Measurements from ENCODE around the gene ATP13A2. TPM values are rescaled to one million over a fixed set of nuclear protein-coding genes. Genes with fewer than 3 reads are reported as not detected.

ATP13A2 gene
- total RNA-seq, 1 experiment from 2014 or later, result 61.3 TPM

DNA sequence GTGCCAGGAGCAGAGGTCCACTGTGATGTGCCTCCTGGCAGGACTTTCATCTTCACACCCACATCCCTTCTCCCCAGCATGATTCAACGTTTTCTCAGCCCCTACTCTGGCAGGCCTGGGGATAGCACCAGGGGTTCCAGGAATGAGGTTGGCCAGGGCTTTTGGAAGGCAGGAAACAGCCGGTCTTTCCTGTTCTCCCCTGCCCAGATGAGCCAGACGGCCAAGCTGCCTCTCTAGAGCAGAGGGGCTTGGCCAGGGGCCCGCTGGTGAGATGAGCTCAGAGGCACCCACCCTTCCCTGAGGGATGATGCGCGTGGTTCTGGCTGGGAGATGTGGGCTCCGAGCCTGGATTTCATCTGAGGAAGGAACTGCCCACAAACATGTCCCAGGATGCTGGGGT, 27.0 kb downstream of the ATP13A2 start:
- Mint-ChIP-seq H3K27ac (ENCODE audit: low read depth, unreplicated experiment) (no peak overlapping the region), H3K27me3 (ENCODE audit: insufficient read depth, unreplicated experiment) (no peaks in the 10 kb centered on the region), H3K4me1 (ENCODE audit: insufficient read depth, unreplicated experiment) (peaks cover 17% of the 10 kb centered on the region), H3K4me3 (ENCODE audit: unreplicated experiment) (no peak overlapping the region), H3K36me3 (ENCODE audit: insufficient read depth, unreplicated experiment) (peaks cover 6% of the 10 kb centered on the region), H3K9me3 (ENCODE audit: unreplicated experiment) (no peaks in the 10 kb centered on the region)
- TF ChIP-seq, protein P1, sequence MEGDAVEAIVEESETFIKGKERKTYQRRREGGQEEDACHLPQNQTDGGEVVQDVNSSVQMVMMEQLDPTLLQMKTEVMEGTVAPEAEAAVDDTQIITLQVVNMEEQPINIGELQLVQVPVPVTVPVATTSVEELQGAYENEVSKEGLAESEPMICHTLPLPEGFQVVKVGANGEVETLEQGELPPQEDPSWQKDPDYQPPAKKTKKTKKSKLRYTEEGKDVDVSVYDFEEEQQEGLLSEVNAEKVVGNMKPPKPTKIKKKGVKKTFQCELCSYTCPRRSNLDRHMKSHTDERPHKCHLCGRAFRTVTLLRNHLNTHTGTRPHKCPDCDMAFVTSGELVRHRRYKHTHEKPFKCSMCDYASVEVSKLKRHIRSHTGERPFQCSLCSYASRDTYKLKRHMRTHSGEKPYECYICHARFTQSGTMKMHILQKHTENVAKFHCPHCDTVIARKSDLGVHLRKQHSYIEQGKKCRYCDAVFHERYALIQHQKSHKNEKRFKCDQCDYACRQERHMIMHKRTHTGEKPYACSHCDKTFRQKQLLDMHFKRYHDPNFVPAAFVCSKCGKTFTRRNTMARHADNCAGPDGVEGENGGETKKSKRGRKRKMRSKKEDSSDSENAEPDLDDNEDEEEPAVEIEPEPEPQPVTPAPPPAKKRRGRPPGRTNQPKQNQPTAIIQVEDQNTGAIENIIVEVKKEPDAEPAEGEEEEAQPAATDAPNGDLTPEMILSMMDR (IDR thresholded peaks at IDR 0.05; ENCODE audit: unreplicated experiment), result no peak
- intact Hi-C loops (cut with micrococcal nuclease), result no loop called here
- no TSS peak for BruUV-seq (replicated peaks)
- ChIA-PET POLR2A (no interaction called here), CTCF (interaction anchor here (1.0 kb wide), 1 partner anchor 61 kb away, joined by 4 read pairs; no protein-coding TSS in a partner anchor)
- DNase-seq (ENCODE audit: unreplicated experiment), result peak; percentile 92

DNA sequence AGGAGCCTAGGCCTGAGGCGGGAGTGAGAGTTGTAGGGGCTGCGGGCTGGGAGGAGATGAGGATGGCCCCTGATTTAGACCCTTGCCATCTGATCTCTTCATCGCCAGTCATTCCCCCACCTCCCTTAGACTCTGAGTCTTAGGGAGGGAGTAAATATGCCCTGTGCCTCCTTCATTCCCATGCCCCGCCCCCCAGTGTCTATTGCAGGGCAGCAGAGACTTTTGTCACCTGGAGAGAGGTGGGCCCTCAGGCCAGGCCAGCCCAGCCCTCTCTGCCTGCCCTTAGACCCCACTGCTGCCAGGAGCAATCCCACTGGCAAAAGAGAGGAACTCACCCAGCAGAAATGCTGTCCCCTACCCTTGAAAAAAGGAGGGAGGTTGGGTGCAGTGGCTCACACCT, 28.1 kb downstream of the ATP13A2 start:
- Mint-ChIP-seq H3K4me1 (ENCODE audit: insufficient read depth, unreplicated experiment) (peaks cover 17% of the 10 kb centered on the region), H3K36me3 (ENCODE audit: insufficient read depth, unreplicated experiment) (peaks cover 6% of the 10 kb centered on the region), H3K4me3 (ENCODE audit: unreplicated experiment) (no peak overlapping the region), H3K9me3 (ENCODE audit: unreplicated experiment) (no peaks in the 10 kb centered on the region), H3K27ac (ENCODE audit: low read depth, unreplicated experiment) (no peak overlapping the region), H3K27me3 (ENCODE audit: insufficient read depth, unreplicated experiment) (no peaks in the 10 kb centered on the region)
- CTCF ChIA-PET, result no interaction called here
- no TSS peak for BruUV-seq (replicated peaks)
- no peak for DNase-seq (ENCODE audit: unreplicated experiment)
- POLR2A ChIA-PET, result no interaction called here
- TF ChIP-seq, protein P1 (IDR thresholded peaks at IDR 0.05; ENCODE audit: unreplicated experiment), result no peak
- intact Hi-C loops (cut with micrococcal nuclease), result no loop called here

DNA sequence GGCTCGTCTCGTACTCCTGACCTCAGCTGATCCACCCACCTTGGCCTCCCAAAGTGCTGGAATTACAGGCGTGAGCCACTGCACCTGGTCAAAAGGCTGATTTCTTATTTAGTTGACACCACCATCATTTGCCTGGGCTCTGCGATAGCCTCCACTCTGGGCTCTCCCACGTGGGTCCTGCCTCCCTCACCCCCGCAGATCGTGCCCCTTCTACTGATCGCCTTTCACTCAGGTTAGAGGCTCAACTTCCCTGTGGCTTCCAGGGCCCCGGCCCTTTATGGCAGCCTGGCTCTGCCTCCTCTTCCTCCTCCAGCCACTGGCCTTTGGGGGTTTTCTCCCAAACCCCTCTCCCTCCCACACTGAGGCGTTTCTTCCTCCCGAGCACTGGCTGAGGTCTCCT, 28.8 kb downstream of the ATP13A2 start:
- H3K9me3 Mint-ChIP-seq (ENCODE audit: unreplicated experiment), result no peaks in the 10 kb centered on the region
- peaks cover 6% of the 10 kb centered on the region for H3K36me3 Mint-ChIP-seq (ENCODE audit: insufficient read depth, unreplicated experiment)
- no peaks in the 10 kb centered on the region for H3K27me3 Mint-ChIP-seq (ENCODE audit: insufficient read depth, unreplicated experiment)
- H3K4me1 Mint-ChIP-seq (ENCODE audit: insufficient read depth, unreplicated experiment), result peaks cover 17% of the 10 kb centered on the region
- CTCF ChIA-PET, result no interaction called here
- DNase-seq (ENCODE audit: unreplicated experiment), result no peak
- TF ChIP-seq, protein P1 (IDR thresholded peaks at IDR 0.05; ENCODE audit: unreplicated experiment), result no peak
- H3K4me3 Mint-ChIP-seq (ENCODE audit: unreplicated experiment), result no peak overlapping the region
- intact Hi-C loops (cut with micrococcal nuclease), result no loop called here
- BruUV-seq (replicated peaks), result no TSS peak
- POLR2A ChIA-PET, result no interaction called here
- no peak overlapping the region for H3K27ac Mint-ChIP-seq (ENCODE audit: low read depth, unreplicated experiment)

DNA sequence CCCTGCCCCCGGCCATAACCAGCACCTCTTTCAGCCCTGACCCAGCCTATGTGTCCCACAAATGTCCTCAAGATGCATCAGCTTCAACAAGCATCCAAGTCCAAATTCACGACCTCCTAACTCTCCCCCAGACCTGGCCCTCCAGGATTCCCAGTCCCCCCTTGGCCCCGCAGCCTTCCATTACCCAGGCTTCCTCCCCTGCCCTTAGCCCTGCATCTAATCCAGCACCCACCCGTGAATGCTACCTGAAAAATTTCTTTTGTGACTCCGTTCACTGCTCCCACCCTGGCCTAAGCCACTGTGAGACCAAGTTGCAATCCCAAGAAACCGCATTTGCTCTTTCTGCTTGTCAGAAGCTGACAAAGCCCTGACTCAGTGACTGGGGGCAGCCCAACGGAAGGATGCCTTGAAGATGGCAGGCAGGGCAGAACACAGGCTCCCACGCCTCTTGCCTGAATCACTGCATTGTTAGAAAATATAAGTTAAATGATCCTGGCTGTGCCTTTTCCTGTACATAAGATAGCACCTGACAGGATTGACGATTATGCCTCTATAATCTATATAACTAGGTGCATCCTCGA, 30.4 kb downstream of the ATP13A2 start:
- intact Hi-C loops (cut with micrococcal nuclease), result no loop called here

More for the DNA sequence above, 30.4 kb downstream of the ATP13A2 start:
- Mint-ChIP-seq H3K27ac (ENCODE audit: low read depth, unreplicated experiment) (no peak overlapping the region), H3K9me3 (ENCODE audit: unreplicated experiment) (no peaks in the 10 kb centered on the region), H3K4me3 (ENCODE audit: unreplicated experiment) (no peak overlapping the region), H3K27me3 (ENCODE audit: insufficient read depth, unreplicated experiment) (no peaks in the 10 kb centered on the region), H3K36me3 (ENCODE audit: insufficient read depth, unreplicated experiment) (peaks cover 6% of the 10 kb centered on the region), H3K4me1 (ENCODE audit: insufficient read depth, unreplicated experiment) (peaks cover 17% of the 10 kb centered on the region)
- TF ChIP-seq, protein P1 (IDR thresholded peaks at IDR 0.05; ENCODE audit: unreplicated experiment), result no peak
- POLR2A ChIA-PET, result interaction anchor here (0.9 kb wide), 1 partner anchor 21 kb away, joined by 3 read pairs; no protein-coding TSS in a partner anchor
- peak; percentile 70 for DNase-seq (ENCODE audit: unreplicated experiment)
- CTCF ChIA-PET, result interaction anchor here (1.1 to 1.5 kb wide), 2 partner anchors 16 to 56 kb away, joined by 3 to 5 read pairs; no protein-coding TSS in a partner anchor
- BruUV-seq (replicated peaks), result no TSS peak

Data from MCF 10A (cell line).